ENCODE results near the gene LAMA4. TPM values are rescaled to one million over a fixed set of nuclear protein-coding genes. Genes with fewer than 3 reads are reported as not detected.

Gene LAMA4
- polyA plus RNA-seq, 3 donors from 2014 or later = not detected

Other genes with a start within 250 kb of the LAMA4 start
- not detected for gene CCN6, start 200.5 kb downstream of the LAMA4 start, polyA plus RNA-seq
- gene TUBE1, start 167.1 kb downstream of the LAMA4 start, polyA plus RNA-seq = 1 to 10 TPM; 2.5 to 7.4 (median 5.5) TPM
- gene FAM229B, start 167.0 kb downstream of the LAMA4 start, polyA plus RNA-seq = 10 to 100 TPM in 1 of 3 donors, 1 to 10 TPM in 2; 3.7 to 13.3 (median 6.4) TPM
- not detected for gene RFPL4B, start 92.8 kb upstream of the LAMA4 start, polyA plus RNA-seq

Measured in immature natural killer cell (primary cell).